HepG2 (cell line): ENCODE measurements around the gene ALMS1. TPM values are rescaled to one million over a fixed set of nuclear protein-coding genes. Genes with fewer than 3 reads are reported as not detected.

Experiments
- ATAC-seq: fragments of 200-7000 bp; cut with Tn5 transposase; 3 replicates; pipeline ENCODE4 v1.9.1; 2020; ENCODE audit warnings: mild to moderate bottlenecking, moderate library complexity
- BruUV-seq: library from RNA; stranded (reverse); fragments of 400-500 nt; replicated peaks from 2 replicates; lab custom pipeline; 2021; lab: Mats Ljungman, UMichigan
- CTCF ChIA-PET: fragments of 300-600 bp; formaldehyde crosslinking; extraction: SDS; loops from one replicate; lab custom pipeline; 2021; ENCODE audit warnings: low total read pairs, inconsistent platforms, low intra/inter-chr PET ratio; lab: Yijun Ruan, JAX
- POLR2A ChIA-PET: fragments of 350-600 bp; sonication (Branson Sonifier 250); formaldehyde crosslinking; loops from one replicate; lab custom pipeline; 2020; ENCODE audit warnings: antibody characterized with exemption, inconsistent platforms; lab: Yijun Ruan, JAX
- DNase-seq: peaks from one replicate; pipeline ENCODE4 v3.0.0-alpha.2; 2015; ENCODE audit warnings: low spot score
- FAIRE-seq: peaks from 3 replicates; lab custom pipeline; 2011; peaks lifted over from hg19 to GRCh38; lab: Jason Lieb, UNC
- H2AFZ ChIP-seq: one replicate; pipeline ENCODE4 v1.6.1; 2011; ENCODE audit warnings: low read length, inconsistent platforms
- H3K27ac ChIP-seq: fragments of 300-600 bp; 3 replicates; pipeline ENCODE4 v1.8.0; 2011; ENCODE audit warnings: mixed run types, mild to moderate bottlenecking, mixed read lengths, low read length, inconsistent platforms; ENCODE audit not compliant: insufficient read depth; ENCODE audit errors: extremely low read length
- H3K27me3 ChIP-seq, 2 experiments: fragments of 200-600 bp in 1 of 2; 2 replicates in 1 of 2; 3 replicates in 1 of 2; pipeline versions ENCODE4 v1.6.0 to v1.8.0; 2011; ENCODE audit warnings: low read length in 2 of 2, mild to moderate bottlenecking in 2 of 2, moderate library complexity in 2 of 2, inconsistent platforms in 1 of 2; ENCODE audit not compliant: insufficient read depth in 2 of 2, control insufficient read depth in 1 of 2
- H3K36me3 ChIP-seq, 2 experiments: fragments of 200-600 bp in 1 of 2; replicated peaks in 1 of 2; 2 replicates in 1 of 2; 3 replicates in 1 of 2; pipeline versions ENCODE4 v1.5.1 to v1.8.0; 2011; ENCODE audit warnings: low read length in 2 of 2, inconsistent platforms in 1 of 2; ENCODE audit not compliant: insufficient read depth in 2 of 2, control insufficient read depth in 1 of 2
- H3K4me1 ChIP-seq: 2 replicates; pipeline ENCODE4 v1.5.1; 2012; ENCODE audit warnings: low read length, inconsistent platforms; ENCODE audit not compliant: insufficient read depth
- H3K4me2 ChIP-seq: 2 replicates; pipeline ENCODE4 v1.6.0; 2011; ENCODE audit warnings: low read depth, low read length, inconsistent platforms
- H3K4me3 ChIP-seq, 3 experiments: fragments of 200-600 bp in 1 of 3; sonication (generic), shearing (Covaris generic) in 1 of 3; replicated peaks in 1 of 3; 2 replicates each; pipeline ENCODE4 v1.5.1; 2011 to 2016; ENCODE audit warnings: low read length in 3 of 3, inconsistent platforms in 2 of 3, low read depth in 2 of 3, mild to moderate bottlenecking in 2 of 3, control low read depth in 1 of 3, mixed read lengths in 1 of 3; ENCODE audit not compliant: insufficient read depth in 1 of 3
- H3K79me2 ChIP-seq: one replicate; pipeline ENCODE4 v1.6.1; 2011; ENCODE audit warnings: low read length, inconsistent platforms; ENCODE audit not compliant: insufficient read depth
- H3K9ac ChIP-seq: 2 replicates; pipeline ENCODE4 v1.6.0; 2011; ENCODE audit warnings: mild to moderate bottlenecking, low read depth, low read length, inconsistent platforms; ENCODE audit not compliant: insufficient read depth
- H3K9me3 ChIP-seq: 2 replicates; pipeline ENCODE4 v1.5.1; 2012; ENCODE audit warnings: mild to moderate bottlenecking, low read length
- H4K20me1 ChIP-seq: 2 replicates; pipeline ENCODE4 v1.6.0; 2011; ENCODE audit warnings: inconsistent platforms, mild to moderate bottlenecking, low read length, moderate library complexity; ENCODE audit not compliant: insufficient read depth
- ATM ChIP-seq: fragments of 450-650 bp; IDR thresholded peaks from 2 replicates; pipeline ENCODE4 v1.7.1; 2017; ENCODE audit warnings: mild to moderate bottlenecking, borderline replicate concordance
- CHCHD3 ChIP-seq: sonication (generic); formaldehyde crosslinking; IDR thresholded peaks from 2 replicates; pipeline ENCODE4 v1.8.0; 2022; ENCODE audit warnings: mild to moderate bottlenecking, missing genetic modification reagents, moderate library complexity
- GFI1 ChIP-seq: sonication (generic); formaldehyde crosslinking; IDR thresholded peaks from 2 replicates; pipeline ENCODE4 v1.5.0; 2020; ENCODE audit warnings: missing genetic modification reagents, mild to moderate bottlenecking, borderline replicate concordance
- HINFP ChIP-seq: sonication (generic); formaldehyde crosslinking; IDR thresholded peaks from 2 replicates; pipeline ENCODE4 v1.4.0; 2020; ENCODE audit warnings: low read depth, mild to moderate bottlenecking, missing genetic modification reagents
- JUND ChIP-seq: sonication (generic); formaldehyde crosslinking; IDR thresholded peaks from 2 replicates; pipeline ENCODE4 v1.8.0; 2022; ENCODE audit warnings: mild to moderate bottlenecking, missing genetic modification reagents
- PCBP2 ChIP-seq: fragments of 200-400 bp; formaldehyde crosslinking; optimal IDR thresholded peaks from 2 replicates; pipeline ENCODE3; 2018; ENCODE audit warnings: low read length, low read depth; ENCODE audit not compliant: poor library complexity, severe bottlenecking
- RXRB ChIP-seq: IDR thresholded peaks from 2 replicates; pipeline ENCODE4 v1.6.1; 2016; ENCODE audit warnings: borderline replicate concordance, missing genetic modification reagents, missing compliant biosample characterization
- SMYD3 ChIP-seq: sonication (generic); formaldehyde crosslinking; IDR thresholded peaks from 2 replicates; pipeline ENCODE4 v1.8.1; 2023; ENCODE audit warnings: mild to moderate bottlenecking, missing genetic modification reagents
- TAF15 ChIP-seq: fragments of 200-400 bp; formaldehyde crosslinking; IDR thresholded peaks from one replicate; pipeline ENCODE4 v1.6.1; 2018; ENCODE audit warnings: mild to moderate bottlenecking, low read depth, low read length; ENCODE audit not compliant: poor library complexity, severe bottlenecking
- U2AF1 ChIP-seq: fragments of 200-400 bp; formaldehyde crosslinking; optimal IDR thresholded peaks from 2 replicates; pipeline ENCODE3; 2017; ENCODE audit warnings: mild to moderate bottlenecking, low read depth, low read length
- ZEB1 ChIP-seq: IDR thresholded peaks from 2 replicates; pipeline ENCODE4 v1.6.1; 2012; ENCODE audit warnings: mild to moderate bottlenecking, low read depth, inconsistent platforms; ENCODE audit not compliant: insufficient replicate concordance
- ZNF292 ChIP-seq: sonication (generic); formaldehyde crosslinking; IDR thresholded peaks from 2 replicates; pipeline ENCODE4 v1.8.1; 2022; ENCODE audit warnings: mild to moderate bottlenecking, low read depth, missing genetic modification reagents, borderline replicate concordance
- ZNF329 ChIP-seq: sonication (generic); formaldehyde crosslinking; IDR thresholded peaks from 2 replicates; pipeline ENCODE4 v1.9.0; 2021; ENCODE audit warnings: low read depth, mild to moderate bottlenecking, missing genetic modification reagents
- ZNF33A ChIP-seq: sonication (generic); formaldehyde crosslinking; IDR thresholded peaks from 2 replicates; pipeline ENCODE4 v1.5.1; 2020; ENCODE audit warnings: missing genetic modification reagents, mild to moderate bottlenecking, moderate library complexity, borderline replicate concordance
- ZNF44 ChIP-seq: sonication (generic); formaldehyde crosslinking; IDR thresholded peaks from 2 replicates; pipeline ENCODE4 v1.5.1; 2020; ENCODE audit warnings: mild to moderate bottlenecking, missing genetic modification reagents
- ZNF678 ChIP-seq: sonication (generic); formaldehyde crosslinking; IDR thresholded peaks from 2 replicates; pipeline ENCODE4 v1.4.0; 2020; ENCODE audit warnings: mild to moderate bottlenecking, missing genetic modification reagents
- WGBS: methylation state at CpG from one replicate; pipeline ENCODE4 v1.1.6; 2017; ENCODE audit warnings: low lambda C conversion rate; 5-methylcytosine and 5-hydroxymethylcytosine counted together
- in situ Hi-C: cut with HindIII; loops from 2 replicates; pipeline ENCODE4 v1.10.0; 2017; ENCODE audit warnings: low pct_unique_long_range_greater_than_20kb; ENCODE audit not compliant: extremely low pct_ligation_motif_present
- intact Hi-C: fragments of 100-400 bp; cut with micrococcal nuclease; formaldehyde crosslinking; loops from one replicate; pipeline ENCODE4 v1.10.0; 2022; ENCODE audit not compliant: unreplicated experiment
- polyA plus RNA-seq, 8 experiments: library from polyadenylated mRNA; depleted of rRNA in 3 of 8; stranded (reverse) in 7 of 8; unstranded in 1 of 8; fragments of >200 nt; fragmentation: Illumina TruSeq in 4 of 8; extraction: Trizol in 4 of 8; gene quantifications; 2 replicates each; pipeline versions ENCODE4 v1.2.1 to v1.2.3, GENCODE V29; 2011 to 2016; ENCODE audit warnings: low read depth in 4 of 8, missing spikeins in 1 of 8, mixed read lengths in 1 of 8; ENCODE audit not compliant: insufficient read depth in 1 of 8
- total RNA-seq, 5 experiments: library from RNA; depleted of rRNA; stranded (reverse); fragments of >200 nt; fragmentation: Illumina TruSeq; extraction: Trizol; gene quantifications; 2 replicates each; pipeline ENCODE4 v1.2.3, GENCODE V29; 2016; ENCODE audit warnings: low read depth in 1 of 5
- TF ChIP-seq, protein P1 (sequence below): sonication (generic); formaldehyde crosslinking; IDR thresholded peaks from 2 replicates; pipeline ENCODE4 v1.5.1; 2020; ENCODE audit warnings: missing genetic modification reagents, mild to moderate bottlenecking, borderline replicate concordance
- TF ChIP-seq, protein P2 (sequence below): sonication (generic); formaldehyde crosslinking; IDR thresholded peaks from 2 replicates; pipeline ENCODE4 v1.8.0; 2022; ENCODE audit warnings: missing genetic modification reagents, mild to moderate bottlenecking, borderline replicate concordance

Gene ALMS1
- total and polyA plus RNA-seq, 2 of the 13 experiments (the other 11 are each of a cell fraction or from before 2014, with no cell fraction given): 12.9 to 21.2 TPM

DNA sequence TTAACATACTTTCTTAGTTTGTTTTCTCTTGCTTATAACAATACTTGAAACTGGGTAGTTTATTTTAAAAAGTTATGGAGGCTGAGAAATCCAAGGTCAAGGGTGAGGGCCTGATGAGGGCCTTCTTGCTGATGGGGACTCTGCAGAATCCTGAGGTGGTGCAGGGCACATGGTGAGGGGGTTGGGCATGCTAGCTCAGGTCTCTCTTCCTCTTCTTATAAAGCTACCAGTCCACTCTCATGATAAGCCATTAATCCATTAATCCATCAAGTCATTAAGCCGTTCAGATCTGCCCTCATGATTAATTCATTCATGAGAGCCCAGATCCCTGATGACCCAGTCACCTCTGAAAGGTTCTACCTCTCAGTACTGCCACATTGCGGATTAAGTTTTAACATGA is 21.4 kb downstream of the ALMS1 start:
- no peak for DNase-seq
- no TSS peak for BruUV-seq

More for the DNA sequence above, 21.4 kb downstream of the ALMS1 start:
- Histone ChIP-seq H3K27ac (no peak overlapping the region), H3K4me1 (no peaks in the 10 kb centered on the region), H3K4me3 (no peak overlapping the region), H3K27me3 (no peaks in the 10 kb centered on the region; a peak in 1 of 5 replicates), H3K79me2 (peaks cover 10% of the 10 kb centered on the region), H4K20me1 (no peaks in the 10 kb centered on the region; the same call in 1 of the 2 replicates), H3K9me3 (peaks cover 17% of the 10 kb centered on the region), H3K9ac (no peak overlapping the region), H3K36me3 (peaks cover 3% of the 10 kb centered on the region in 2 experiments; a peak in 4 of 5 replicates), H2AFZ (no peak overlapping the region), H3K4me2 (no peak overlapping the region)
- CTCF ChIA-PET: no interaction called here
- FAIRE-seq (no peak), ATAC-seq (no peak)
- TF ChIP-seq ZNF44 (CRISPR knock-in tag): no peak
- TF ChIP-seq ZEB1: no peak
- TF ChIP-seq, protein P1, sequence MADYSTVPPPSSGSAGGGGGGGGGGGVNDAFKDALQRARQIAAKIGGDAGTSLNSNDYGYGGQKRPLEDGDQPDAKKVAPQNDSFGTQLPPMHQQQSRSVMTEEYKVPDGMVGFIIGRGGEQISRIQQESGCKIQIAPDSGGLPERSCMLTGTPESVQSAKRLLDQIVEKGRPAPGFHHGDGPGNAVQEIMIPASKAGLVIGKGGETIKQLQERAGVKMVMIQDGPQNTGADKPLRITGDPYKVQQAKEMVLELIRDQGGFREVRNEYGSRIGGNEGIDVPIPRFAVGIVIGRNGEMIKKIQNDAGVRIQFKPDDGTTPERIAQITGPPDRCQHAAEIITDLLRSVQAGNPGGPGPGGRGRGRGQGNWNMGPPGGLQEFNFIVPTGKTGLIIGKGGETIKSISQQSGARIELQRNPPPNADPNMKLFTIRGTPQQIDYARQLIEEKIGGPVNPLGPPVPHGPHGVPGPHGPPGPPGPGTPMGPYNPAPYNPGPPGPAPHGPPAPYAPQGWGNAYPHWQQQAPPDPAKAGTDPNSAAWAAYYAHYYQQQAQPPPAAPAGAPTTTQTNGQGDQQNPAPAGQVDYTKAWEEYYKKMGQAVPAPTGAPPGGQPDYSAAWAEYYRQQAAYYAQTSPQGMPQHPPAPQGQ (CRISPR knock-in tag): no peak
- no peak for TF ChIP-seq ZNF33A (CRISPR knock-in tag)
- TF ChIP-seq ZNF329: no peak
- TF ChIP-seq U2AF1: no peak
- no peak for TF ChIP-seq CHCHD3 (CRISPR knock-in tag)
- no peak for TF ChIP-seq SMYD3 (CRISPR knock-in tag)
- TF ChIP-seq, protein P2, sequence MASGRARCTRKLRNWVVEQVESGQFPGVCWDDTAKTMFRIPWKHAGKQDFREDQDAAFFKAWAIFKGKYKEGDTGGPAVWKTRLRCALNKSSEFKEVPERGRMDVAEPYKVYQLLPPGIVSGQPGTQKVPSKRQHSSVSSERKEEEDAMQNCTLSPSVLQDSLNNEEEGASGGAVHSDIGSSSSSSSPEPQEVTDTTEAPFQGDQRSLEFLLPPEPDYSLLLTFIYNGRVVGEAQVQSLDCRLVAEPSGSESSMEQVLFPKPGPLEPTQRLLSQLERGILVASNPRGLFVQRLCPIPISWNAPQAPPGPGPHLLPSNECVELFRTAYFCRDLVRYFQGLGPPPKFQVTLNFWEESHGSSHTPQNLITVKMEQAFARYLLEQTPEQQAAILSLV (CRISPR knock-in tag): no peak
- TF ChIP-seq HINFP (CRISPR knock-in tag): no peak
- TF ChIP-seq PCBP2: no peak
- no peak for TF ChIP-seq TAF15
- no peak for TF ChIP-seq RXRB (CRISPR knock-in tag)
- TF ChIP-seq ATM: no peak
- no peak for TF ChIP-seq ZNF678 (CRISPR knock-in tag)
- no peak for TF ChIP-seq GFI1
- TF ChIP-seq JUND: no peak
- TF ChIP-seq ZNF292 (CRISPR knock-in tag): no peak
- in situ Hi-C loops: no loop called here
- WGBS: 99% methylated on average over 2 of the region's 2 CpGs
- POLR2A ChIA-PET: no interaction called here
- intact Hi-C loops: no loop called here
